Breast epithelium (tissue), 4 donors: ENCODE data around the gene CACNA1I. TPM values are rescaled to one million over a fixed set of nuclear protein-coding genes. Genes with fewer than 3 reads are reported as not detected.
A peak's percentile ranks its signal among the peaks of the same experiment; 100 is the strongest.

Experiments used
- DNase-seq, 2 donors: peaks; one replicate each; pipeline ENCODE4 v3.0.0-alpha.2; 2019; ENCODE audit warnings: low spot score in 2 of 2
- H3K27ac ChIP-seq, 2 donors: fragments of 200-600 bp; sonication (generic) in 1 of 2; one replicate each; pipeline ENCODE4 v1.5.1; 2016 to 2019; ENCODE audit warnings: mild to moderate bottlenecking in 1 of 2
- H3K27me3 ChIP-seq, 2 donors: fragments of 200-600 bp; sonication (generic) in 1 of 2; one replicate each; pipeline versions ENCODE4 v1.5.1 to v1.6.0; 2017 to 2019; ENCODE audit warnings: control low read depth in 1 of 2, mild to moderate bottlenecking in 1 of 2
- H3K36me3 ChIP-seq: fragments of 200-600 bp; one replicate; pipeline ENCODE4 v1.5.1; 2019
- H3K4me1 ChIP-seq, 2 donors: fragments of 200-600 bp; sonication (generic); one replicate each; pipeline ENCODE4 v1.5.1; 2016 to 2019; ENCODE audit warnings: control low read depth in 1 of 2
- H3K4me3 ChIP-seq, 3 donors: fragments of 200-600 bp; sonication (generic); 1 replicate in 2 of 3; 2 replicates in 1 of 3; pipeline ENCODE4 v1.5.1; 2016 to 2019; ENCODE audit warnings: mild to moderate bottlenecking in 3 of 3, moderate library complexity in 2 of 3
- H3K9me3 ChIP-seq, 2 donors: fragments of 200-600 bp; sonication (generic) in 1 of 2; one replicate each; pipeline ENCODE4 v1.5.1; 2016 to 2019; ENCODE audit warnings: control low read depth in 1 of 2
- POLR2A ChIP-seq: fragments of 450-650 bp; IDR thresholded peaks from one replicate; pipeline ENCODE4 v1.6.1; 2016; ENCODE audit warnings: antibody characterized with exemption, mild to moderate bottlenecking, moderate library complexity
- POLR2AphosphoS5 ChIP-seq, 3 donors: sonication (generic); formaldehyde crosslinking; IDR thresholded peaks; one replicate each; pipeline ENCODE4 v1.6.1; 2017; ENCODE audit warnings: antibody characterized with exemption in 3 of 3
- intact Hi-C: fragments of 100-400 bp; cut with DNase I; formaldehyde crosslinking; loops from one replicate; pipeline ENCODE4 v1.15.1; 2023; ENCODE audit warnings: low total_unique reads
- total RNA-seq, 3 donors: library from RNA; depleted of rRNA; stranded (reverse); fragments of >200 nt; gene quantifications; one replicate each; pipeline ENCODE4 v1.1.0, GENCODE V29; 2016
- TF ChIP-seq, protein P1 (sequence below), 3 donors: fragments of 450-650 bp; IDR thresholded peaks; one replicate each; pipeline ENCODE4 v1.5.1; 2016 to 2017; ENCODE audit warnings: antibody characterized with exemption in 3 of 3, mild to moderate bottlenecking in 3 of 3, moderate library complexity in 3 of 3

CACNA1I gene
- total RNA-seq, 3 donors from 2014 or later = 0.32 to 0.44 (median 0.33) TPM

DNA sequence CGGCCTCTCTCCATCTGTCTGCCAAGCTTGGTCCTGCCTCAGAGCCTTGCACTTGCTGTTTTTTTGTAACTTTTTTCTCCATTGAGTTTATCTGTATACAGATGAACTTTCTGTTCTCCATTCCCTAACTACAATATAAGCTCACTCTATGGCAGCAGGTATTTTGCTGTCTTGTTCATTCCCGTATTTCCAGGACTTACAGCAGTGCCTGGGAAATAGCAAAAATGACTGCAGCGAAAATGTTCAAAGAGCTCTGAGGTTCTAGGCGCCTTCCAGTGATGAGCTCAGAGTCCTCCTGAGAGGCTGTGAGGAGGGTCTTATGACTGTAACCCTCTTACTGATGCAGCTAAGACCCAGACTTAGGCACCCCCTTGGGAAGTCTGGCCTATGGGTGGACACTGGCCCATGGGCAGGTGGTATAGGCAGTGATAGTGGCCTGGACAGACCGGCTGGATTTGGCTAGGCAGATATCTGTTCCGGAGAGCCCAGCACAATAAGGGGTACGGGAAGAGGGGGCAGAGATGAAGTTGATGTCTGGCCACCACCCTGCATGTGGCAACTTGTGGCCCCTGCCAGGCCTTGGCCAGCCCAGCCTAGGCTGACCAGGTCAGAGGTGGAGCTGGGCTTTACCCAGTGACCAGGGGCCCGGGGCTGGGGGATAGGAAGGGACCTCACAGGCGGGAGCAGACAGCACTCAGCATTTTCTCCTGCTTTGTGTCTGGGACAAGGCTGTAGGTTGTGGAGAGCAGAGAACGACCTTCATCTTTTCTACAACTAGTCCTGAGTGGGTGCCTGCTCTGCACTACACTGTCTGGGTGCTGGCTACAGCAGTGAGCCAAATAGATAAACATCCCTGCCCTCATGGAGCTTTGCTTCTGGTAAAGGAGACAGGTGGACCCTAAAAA is 45.5 kb upstream of the CACNA1I start:
- DNase-seq = no peak

DNA sequence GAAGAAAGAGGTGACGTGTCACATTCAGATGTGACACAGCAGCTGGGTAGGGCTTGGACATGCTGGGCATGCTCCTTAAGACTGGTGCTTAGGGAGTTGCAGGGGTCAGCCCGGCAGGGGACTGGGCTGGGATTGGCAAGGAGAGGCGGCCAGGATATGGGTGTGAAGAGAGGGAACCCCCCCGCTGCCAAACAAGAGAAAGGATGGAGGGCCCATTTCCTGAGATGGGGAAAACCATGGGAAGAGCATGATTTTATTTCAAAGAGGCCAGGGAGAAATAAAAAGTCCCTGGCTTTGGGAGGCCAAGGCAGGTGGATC is 44.9 kb upstream of the CACNA1I start:
- intact Hi-C loops = loop anchor here (5.0 to 10.0 kb wide), 2 partner anchors 211 to 353 kb away; partner anchors contain the start of gene RPL3
- Histone ChIP-seq H3K36me3 (no peaks in the 10 kb centered on the region), H3K4me1 (peaks cover 15 to 34% of the 10 kb centered on the region in 2 donors), H3K27me3 (no peaks in the 10 kb centered on the region), H3K4me3 (no peak overlapping the region), H3K9me3 (no peaks in the 10 kb centered on the region), H3K27ac (peak overlapping the region in 1 of 2 donors; percentile 31)
- TF ChIP-seq POLR2AphosphoS5 (IDR thresholded peaks at IDR 0.05) (no peak), POLR2A (no peak)
- TF ChIP-seq, protein P1, sequence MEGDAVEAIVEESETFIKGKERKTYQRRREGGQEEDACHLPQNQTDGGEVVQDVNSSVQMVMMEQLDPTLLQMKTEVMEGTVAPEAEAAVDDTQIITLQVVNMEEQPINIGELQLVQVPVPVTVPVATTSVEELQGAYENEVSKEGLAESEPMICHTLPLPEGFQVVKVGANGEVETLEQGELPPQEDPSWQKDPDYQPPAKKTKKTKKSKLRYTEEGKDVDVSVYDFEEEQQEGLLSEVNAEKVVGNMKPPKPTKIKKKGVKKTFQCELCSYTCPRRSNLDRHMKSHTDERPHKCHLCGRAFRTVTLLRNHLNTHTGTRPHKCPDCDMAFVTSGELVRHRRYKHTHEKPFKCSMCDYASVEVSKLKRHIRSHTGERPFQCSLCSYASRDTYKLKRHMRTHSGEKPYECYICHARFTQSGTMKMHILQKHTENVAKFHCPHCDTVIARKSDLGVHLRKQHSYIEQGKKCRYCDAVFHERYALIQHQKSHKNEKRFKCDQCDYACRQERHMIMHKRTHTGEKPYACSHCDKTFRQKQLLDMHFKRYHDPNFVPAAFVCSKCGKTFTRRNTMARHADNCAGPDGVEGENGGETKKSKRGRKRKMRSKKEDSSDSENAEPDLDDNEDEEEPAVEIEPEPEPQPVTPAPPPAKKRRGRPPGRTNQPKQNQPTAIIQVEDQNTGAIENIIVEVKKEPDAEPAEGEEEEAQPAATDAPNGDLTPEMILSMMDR (IDR thresholded peaks at IDR 0.05) = no peak
- no peak for DNase-seq

More for the DNA sequence above, 45.5 kb upstream of the CACNA1I start:
- H3K36me3 ChIP-seq = no peaks in the 10 kb centered on the region
- H3K9me3 ChIP-seq = no peaks in the 10 kb centered on the region
- no peaks in the 10 kb centered on the region for H3K27me3 ChIP-seq
- TF ChIP-seq POLR2A = no peak
- no peak for TF ChIP-seq POLR2AphosphoS5 (IDR thresholded peaks at IDR 0.05)
- TF ChIP-seq, protein P1 (IDR thresholded peaks at IDR 0.05) = no peak
- intact Hi-C loops = loop anchor here (5.0 to 10.0 kb wide), 2 partner anchors 210 to 353 kb away; partner anchors contain the start of gene RPL3
- peak overlapping the region in 1 of 3 donors; percentile 28 for H3K4me3 ChIP-seq
- peak overlapping the region; percentile 31 to 40 for H3K27ac ChIP-seq
- peaks cover 15 to 34% of the 10 kb centered on the region in 2 donors for H3K4me1 ChIP-seq

DNA sequence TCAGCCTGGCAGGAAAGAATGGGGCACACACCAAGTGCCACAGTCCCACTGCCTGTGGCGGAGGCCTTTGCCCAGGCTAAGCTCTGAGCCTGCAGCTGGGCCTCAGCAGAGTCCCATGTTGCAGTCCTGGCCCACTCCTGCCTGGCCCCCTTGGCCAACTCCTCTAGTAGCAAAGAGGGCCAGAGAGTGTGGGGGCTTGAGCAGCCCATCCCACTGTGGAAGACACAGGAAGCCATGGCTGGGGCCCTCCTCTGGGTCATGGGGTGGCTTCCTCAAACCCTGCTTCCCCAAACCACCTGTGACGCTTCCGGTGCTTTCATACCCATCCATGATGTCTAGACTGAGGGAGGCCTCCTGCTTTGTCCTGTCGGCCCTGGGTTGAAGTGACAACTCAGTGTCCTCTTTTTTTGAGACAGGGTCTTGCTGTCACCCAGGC is 43.8 kb upstream of the CACNA1I start:
- intact Hi-C loops = loop anchor here (5.0 to 10.0 kb wide), 2 partner anchors 212 to 354 kb away; partner anchors contain the start of gene RPL3
- peaks cover 21 to 40% of the 10 kb centered on the region in 2 donors for H3K4me1 ChIP-seq
- no peak for DNase-seq
- H3K4me3 ChIP-seq = no peak overlapping the region
- no peaks in the 10 kb centered on the region for H3K9me3 ChIP-seq
- no peaks in the 10 kb centered on the region for H3K36me3 ChIP-seq
- TF ChIP-seq POLR2A (no peak), POLR2AphosphoS5 (IDR thresholded peaks at IDR 0.05) (no peak)
- TF ChIP-seq, protein P1 (IDR thresholded peaks at IDR 0.05) = no peak
- peak overlapping the region; percentile 73 to 84 for H3K27ac ChIP-seq
- no peaks in the 10 kb centered on the region for H3K27me3 ChIP-seq

DNA sequence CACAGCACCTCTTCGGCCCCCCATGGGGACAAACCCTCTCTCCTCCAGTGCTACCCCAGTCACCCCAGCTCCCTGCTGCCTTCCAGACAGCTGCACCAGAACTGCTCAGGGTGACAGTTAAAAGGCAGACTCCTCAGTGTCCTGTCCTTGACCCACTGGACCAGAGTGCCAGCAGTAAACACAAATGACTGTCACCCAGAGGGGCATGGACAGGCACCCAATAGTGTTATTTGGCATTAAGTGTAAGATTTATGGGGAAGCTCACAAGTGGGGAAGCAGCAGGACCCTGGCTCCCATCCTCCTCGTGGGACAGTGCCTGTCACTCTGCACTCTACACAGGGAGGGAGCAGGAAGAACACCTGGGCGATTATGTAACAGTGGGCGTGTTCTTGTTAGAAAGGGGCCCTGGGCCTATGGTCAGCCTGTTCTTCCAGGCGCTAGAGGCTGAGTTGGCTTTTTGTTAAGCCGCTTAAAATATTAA is 43.0 kb upstream of the CACNA1I start:
- H3K27ac ChIP-seq = peak overlapping the region; percentile 73 to 84
- no peaks in the 10 kb centered on the region for H3K27me3 ChIP-seq
- no peak for TF ChIP-seq POLR2AphosphoS5 (IDR thresholded peaks at IDR 0.05)
- TF ChIP-seq, protein P1 (IDR thresholded peaks at IDR 0.05) = no peak
- no peak for TF ChIP-seq POLR2A
- peaks cover 20 to 32% of the 10 kb centered on the region in 2 donors for H3K4me1 ChIP-seq
- no peak for DNase-seq
- no peaks in the 10 kb centered on the region for H3K9me3 ChIP-seq
- intact Hi-C loops = loop anchor here (5.0 to 10.0 kb wide), 2 partner anchors 213 to 355 kb away; partner anchors contain the start of gene RPL3
- no peaks in the 10 kb centered on the region for H3K36me3 ChIP-seq
- no peak overlapping the region for H3K4me3 ChIP-seq
